ENCODE measurements around the gene FTO.

The FTO gene

GRCh38 chr16:54135361-54136275 lies 431.7 kb downstream of the FTO start:
- no peak for DNase-seq (ENCODE audit: low spot score)
- TF ChIP-seq CTCF (IDR thresholded peaks at IDR 0.05; ENCODE audit: extremely low read depth, missing control alignments): no peak

- TF ChIP-seq CTCF (IDR thresholded peaks at IDR 0.05; ENCODE audit: extremely low read depth, missing control alignments): no peak
- DNase-seq (ENCODE audit: low spot score): no peak
Measured at GRCh38 chr16:54136276-54136625, 432.3 kb downstream of the FTO start.

GRCh38 chr16:54140057-54140787 lies 436.3 kb downstream of the FTO start:
- no peak for TF ChIP-seq CTCF (IDR thresholded peaks at IDR 0.05; ENCODE audit: extremely low read depth, missing control alignments)
- no peak for DNase-seq (ENCODE audit: low spot score)

- TF ChIP-seq CTCF (IDR thresholded peaks at IDR 0.05; ENCODE audit: extremely low read depth, missing control alignments): no peak
- no peak for DNase-seq (ENCODE audit: low spot score)
Measured at GRCh38 chr16:54140788-54141136, 436.8 kb downstream of the FTO start.

GRCh38 chr16:54142787-54143186 lies 438.8 kb downstream of the FTO start:
- no peak for TF ChIP-seq CTCF (IDR thresholded peaks at IDR 0.05; ENCODE audit: extremely low read depth, missing control alignments)
- no peak for DNase-seq (ENCODE audit: low spot score)

- no peak for DNase-seq (ENCODE audit: low spot score)
- TF ChIP-seq CTCF (IDR thresholded peaks at IDR 0.05; ENCODE audit: extremely low read depth, missing control alignments): no peak
Measured at GRCh38 chr16:54143410-54143809, 439.5 kb downstream of the FTO start.

GRCh38 chr16:54143934-54144571 lies 440.1 kb downstream of the FTO start:
- no peak for TF ChIP-seq CTCF (IDR thresholded peaks at IDR 0.05; ENCODE audit: extremely low read depth, missing control alignments)
- no peak for DNase-seq (ENCODE audit: low spot score)

Measured in GM20000 (cell line).